Prostate gland (tissue), 2 donors: Measurements from ENCODE around the gene PALB2.

ENCODE experiments used
- CTCF ChIP-seq, 4 experiments: fragments of 200-600 bp in 2 of 4; fragments of 450-650 bp in 2 of 4; sonication (generic) in 2 of 4; IDR thresholded peaks; 1 replicate in 3 of 4; 2 replicates in 1 of 4; pipeline ENCODE4 v1.5.1; 2016 to 2019; ENCODE audit warnings: antibody characterized with exemption in 4 of 4, mild to moderate bottlenecking in 2 of 4, moderate library complexity in 2 of 4
- POLR2A ChIP-seq: fragments of 450-650 bp; IDR thresholded peaks from one replicate; pipeline ENCODE4 v1.6.1; 2016; ENCODE audit warnings: antibody characterized with exemption, mild to moderate bottlenecking

GRCh38 chr16:23683487-23683886 is 42.4 kb upstream of the PALB2 start:
- TF ChIP-seq POLR2A, result no peak
- TF ChIP-seq CTCF (IDR thresholded peaks at IDR 0.05), result no peak
